IMR-90 (cell line): ENCODE results near the gene PPBP. TPM values are rescaled to one million over a fixed set of nuclear protein-coding genes. Genes with fewer than 3 reads are reported as not detected.

Experiments
- ATAC-seq: fragments of 200-7000 bp; cut with Tn5 transposase; 2 replicates; pipeline ENCODE4 v1.9.1; 2020; ENCODE audit warnings: low read depth, mild to moderate bottlenecking, moderate library complexity
- BruUV-seq: library from RNA; stranded (reverse); fragments of 400-500 nt; replicated peaks from 2 replicates; lab custom pipeline; 2021; lab: Mats Ljungman, UMichigan
- CTCF ChIA-PET: fragments of 300-600 bp; formaldehyde crosslinking; extraction: SDS; loops from one replicate; lab custom pipeline; 2021; ENCODE audit warnings: antibody characterized with exemption; lab: Yijun Ruan, JAX
- POLR2A ChIA-PET: fragments of 300-600 bp; sonication (Branson Sonifier 250); formaldehyde crosslinking; loops from one replicate; lab custom pipeline; 2022; ENCODE audit warnings: antibody characterized with exemption; ENCODE audit not compliant: unreplicated experiment; lab: Charles Lee
- DNase-seq: peaks from one replicate; pipeline ENCODE4 v3.0.0; 2013
- H2AFZ ChIP-seq: replicated peaks from 2 replicates; pipeline ENCODE3; 2013; ENCODE audit warnings: low read length, mild to moderate bottlenecking; ENCODE audit not compliant: poor library complexity
- H2AK5ac ChIP-seq: 2 replicates; pipeline ENCODE4 v1.6.1; 2013; ENCODE audit warnings: low read depth, low read length, inconsistent platforms
- H2AK9ac ChIP-seq: replicated peaks from 2 replicates; pipeline ENCODE3; 2013; ENCODE audit warnings: mild to moderate bottlenecking, low read depth, low read length, moderate library complexity; ENCODE audit not compliant: poor library complexity
- H2BK120ac ChIP-seq: 2 replicates; pipeline ENCODE4 v1.6.1; 2013; ENCODE audit warnings: low read depth, low read length, inconsistent platforms
- H2BK15ac ChIP-seq: 3 replicates; pipeline ENCODE4 v1.6.1; 2013; ENCODE audit warnings: low read depth, low read length, inconsistent platforms
- H2BK20ac ChIP-seq: 2 replicates; pipeline ENCODE4 v1.6.1; 2013; ENCODE audit warnings: low read depth, mild to moderate bottlenecking, inconsistent platforms, low read length, moderate library complexity
- H2BK5ac ChIP-seq: 2 replicates; pipeline ENCODE4 v1.6.1; 2013; ENCODE audit warnings: mild to moderate bottlenecking, low read depth, low read length, inconsistent platforms; ENCODE audit not compliant: poor library complexity, severe bottlenecking
- H3K14ac ChIP-seq: replicated peaks from 2 replicates; pipeline ENCODE4 v1.6.1; 2013; ENCODE audit warnings: low read depth, low read length, inconsistent platforms
- H3K18ac ChIP-seq: 2 replicates; pipeline ENCODE4 v1.6.1; 2013; ENCODE audit warnings: low read depth, low read length, control low read depth
- H3K23ac ChIP-seq: 2 replicates; pipeline ENCODE4 v1.6.1; 2013; ENCODE audit warnings: low read depth, low read length, inconsistent platforms
- H3K27ac ChIP-seq: 2 replicates; pipeline ENCODE4 v1.5.1; 2013; ENCODE audit warnings: mild to moderate bottlenecking, control low read depth, low read length; ENCODE audit not compliant: insufficient read depth
- H3K27me3 ChIP-seq: 2 replicates; pipeline ENCODE4 v1.6.1; 2013; ENCODE audit warnings: low read length; ENCODE audit not compliant: control insufficient read depth, insufficient read depth
- H3K36me3 ChIP-seq: 2 replicates; pipeline ENCODE4 v1.6.1; 2013; ENCODE audit warnings: low read length, mixed read lengths; ENCODE audit not compliant: control insufficient read depth, insufficient read depth
- H3K4ac ChIP-seq: 2 replicates; pipeline ENCODE4 v1.6.1; 2013; ENCODE audit warnings: low read depth, low read length, inconsistent platforms
- H3K4me1 ChIP-seq: 2 replicates; pipeline ENCODE4 v1.6.1; 2013; ENCODE audit warnings: low read length, mixed read lengths; ENCODE audit not compliant: control insufficient read depth, insufficient read depth
- H3K4me2 ChIP-seq: 2 replicates; pipeline ENCODE4 v1.6.1; 2013; ENCODE audit warnings: low read depth, mild to moderate bottlenecking, control low read depth, low read length, moderate library complexity
- H3K4me3 ChIP-seq: 2 replicates; pipeline ENCODE4 v1.5.1; 2013; ENCODE audit warnings: low read depth, mild to moderate bottlenecking, control low read depth, low read length, moderate library complexity; ENCODE audit not compliant: insufficient read depth
- H3K56ac ChIP-seq: 2 replicates; pipeline ENCODE4 v1.6.1; 2013; ENCODE audit warnings: low read length, inconsistent platforms; ENCODE audit not compliant: insufficient read depth; ENCODE audit errors: extremely low read depth
- H3K79me1 ChIP-seq, 2 experiments: 2 replicates each; pipeline ENCODE4 v1.6.1; 2013; ENCODE audit warnings: low read length in 2 of 2, inconsistent platforms in 1 of 2, low read depth in 1 of 2
- H3K9ac ChIP-seq: 2 replicates; pipeline ENCODE4 v1.6.1; 2013; ENCODE audit warnings: low read depth, low read length, control low read depth
- H3K9me1 ChIP-seq: 2 replicates; pipeline ENCODE4 v1.6.1; 2013; ENCODE audit warnings: low read length, inconsistent platforms; ENCODE audit not compliant: insufficient read depth
- H3K9me3 ChIP-seq: 2 replicates; pipeline ENCODE4 v1.6.1; 2013; ENCODE audit warnings: low read length; ENCODE audit not compliant: control insufficient read depth, insufficient read depth
- H4K20me1 ChIP-seq: 2 replicates; pipeline ENCODE4 v1.6.1; 2013; ENCODE audit warnings: low read length, inconsistent platforms; ENCODE audit not compliant: insufficient read depth
- H4K5ac ChIP-seq: 2 replicates; pipeline ENCODE4 v1.6.1; 2013; ENCODE audit warnings: mild to moderate bottlenecking, low read depth, low read length, control low read depth
- H4K8ac ChIP-seq, 2 experiments: 2 replicates each; pipeline ENCODE4 v1.6.1; 2013; ENCODE audit warnings: low read depth in 2 of 2, low read length in 2 of 2, control low read depth in 1 of 2, inconsistent platforms in 1 of 2
- H4K91ac ChIP-seq: 2 replicates; pipeline ENCODE4 v1.6.1; 2013; ENCODE audit warnings: low read depth, low read length, inconsistent platforms; ENCODE audit not compliant: insufficient read depth
- FOS ChIP-seq: fragments of 150-350 bp; IDR thresholded peaks from 2 replicates; pipeline ENCODE4 v1.6.1; 2016; ENCODE audit warnings: low read depth, low read length
- MXI1 ChIP-seq: IDR thresholded peaks from 2 replicates; pipeline ENCODE4 v1.6.1; 2012; ENCODE audit warnings: low read depth, mild to moderate bottlenecking, low read length, moderate library complexity, borderline replicate concordance
- NFE2L2 ChIP-seq: fragments of 150-350 bp; IDR thresholded peaks from 2 replicates; pipeline ENCODE4 v1.6.1; 2016; ENCODE audit warnings: low read depth, mild to moderate bottlenecking, low read length
- RAD21 ChIP-seq: IDR thresholded peaks from 2 replicates; pipeline ENCODE4 v1.6.1; 2012; ENCODE audit warnings: low read length, improper control_type of control experiment
- WGBS, 2 experiments: methylation state at CpG; one replicate each; pipeline versions ENCODE4 v1.1.5 to v1.1.7; 2013; ENCODE audit warnings: missing lambda C conversion rate in 2 of 2; ENCODE audit not compliant: insufficient read length in 1 of 2; ENCODE audit errors: extremely low coverage in 2 of 2; 5-methylcytosine and 5-hydroxymethylcytosine counted together
- dilution Hi-C: fragments of 300-500 bp; cut with HindIII; formaldehyde crosslinking; loops from one replicate; pipeline ENCODE4 v1.14.3; 2018; ENCODE audit warnings: low sequenced_read_pairs; ENCODE audit not compliant: unreplicated experiment
- in situ Hi-C: fragments of 300-500 bp; cut with MboI; formaldehyde crosslinking; loops from 3 replicates; pipeline ENCODE4 v1.14.3; 2019; ENCODE audit warnings: low sequenced_read_pairs, inconsistent platforms, mixed read lengths
- intact Hi-C: fragments of 100-400 bp; cut with micrococcal nuclease; formaldehyde crosslinking; loops from 2 replicates; pipeline ENCODE4 v1.10.0; 2022
- polyA plus RNA-seq, 3 experiments: library from polyadenylated mRNA; depleted of rRNA; stranded (reverse); fragments of >200 nt; gene quantifications; 2 replicates each; pipeline ENCODE4 v1.2.3, GENCODE V29; 2012; ENCODE audit warnings: low replicate concordance in 1 of 3
- total RNA-seq: library from RNA; depleted of rRNA; stranded (reverse); fragments of >200 nt; gene quantifications from 2 replicates; pipeline ENCODE4 v1.2.3, GENCODE V29; 2012

PPBP gene
- total and polyA plus RNA-seq, 2 of the 4 experiments (the other 2 are of a cell fraction), result not detected

GRCh38 chr4:73985528-73985852 lies 2.5 kb downstream of the PPBP start:
- Histone ChIP-seq H2BK5ac (no peak overlapping the region), H3K27ac (no peak overlapping the region), H4K5ac (no peak overlapping the region), H3K18ac (no peak overlapping the region), H3K4me3 (no peak overlapping the region), H3K56ac (no peak overlapping the region), H2BK20ac (no peak overlapping the region), H2AK9ac (no peak overlapping the region), H2AFZ (no peak overlapping the region), H4K8ac (no peak overlapping the region), H3K9me3 (no peaks in the 10 kb centered on the region), H3K79me1 (no peaks in the 10 kb centered on the region), H2BK15ac (no peak overlapping the region), H3K27me3 (peaks cover 7% of the 10 kb centered on the region), H4K20me1 (no peaks in the 10 kb centered on the region), H2BK120ac (no peak overlapping the region), H3K4ac (no peak overlapping the region), H3K9ac (no peak overlapping the region), H3K23ac (no peak overlapping the region), H3K4me1 (no peaks in the 10 kb centered on the region), H2AK5ac (no peak overlapping the region), H4K91ac (no peak overlapping the region), H3K36me3 (no peaks in the 10 kb centered on the region), H3K9me1 (peaks cover 3% of the 10 kb centered on the region; the same call in 1 of the 2 replicates), H3K14ac (no peak overlapping the region), H3K4me2 (no peak overlapping the region)
- dilution Hi-C loops, result no loop called here
- in situ Hi-C loops, result no loop called here
- intact Hi-C loops, result no loop called here
- ATAC-seq (no peak), DNase-seq (no peak)
- no CpG with 5 or more reads among the region's 1 CpG for WGBS, 2 experiments
- BruUV-seq, result no TSS peak
- TF ChIP-seq NFE2L2 (no peak), RAD21 (no peak), FOS (no peak), MXI1 (no peak)
- ChIA-PET CTCF (no interaction called here), POLR2A (no interaction called here)
